NCI-H82 treated with DMSO at 0.1 percent for 48 hours (cell line): Measurements from ENCODE around the gene SLC49A3.

Experiments used
- DNase-seq: peaks from one replicate; lab custom pipeline; 2025; ENCODE audit not compliant: unreplicated experiment; lab: John Stamatoyannopoulos, UW

SLC49A3 gene

GRCh38 chr4:634599-634985 is 54.4 kb downstream of the SLC49A3 start:
- no peak for DNase-seq

GRCh38 chr4:633976-634598 is 54.9 kb downstream of the SLC49A3 start:
- DNase-seq = no peak

GRCh38 chr4:633406-633805 is 55.5 kb downstream of the SLC49A3 start:
- no peak for DNase-seq

GRCh38 chr4:632926-633325 is 56.0 kb downstream of the SLC49A3 start:
- no peak for DNase-seq

GRCh38 chr4:632196-632790 is 56.7 kb downstream of the SLC49A3 start:
- DNase-seq = no peak
